Measurements from ENCODE around the gene TMCC1. TPM values are rescaled to one million over a fixed set of nuclear protein-coding genes. Genes with fewer than 3 reads are reported as not detected.

Gene TMCC1
- polyA plus RNA-seq, 1 of the 3 experiments (the other 2 are of a cell fraction): 7.2 TPM

GRCh38 chr3:129617381-129618185 is 275.9 kb downstream of the TMCC1 start:
- WGBS (ENCODE audit: low lambda C conversion rate): 80% methylated on average over 9 of the region's 12 CpGs
- TF ChIP-seq FOXJ3 (CRISPR knock-in tag; IDR thresholded peaks at IDR 0.05) (no peak), USF2 (IDR thresholded peaks at IDR 0.05; ENCODE audit: borderline replicate concordance, low read depth, low read length) (no peak), EP300 (IDR thresholded peaks at IDR 0.05; ENCODE audit: borderline replicate concordance in 1 of 2, low read depth in 1 of 2, low read length in 1 of 2) (no peak), RXRA (IDR thresholded peaks at IDR 0.05; ENCODE audit: borderline replicate concordance, low read depth) (no peak), SIN3A (IDR thresholded peaks at IDR 0.05; ENCODE audit: borderline replicate concordance, low read depth, low read length) (no peak), TAF1 (IDR thresholded peaks at IDR 0.05; ENCODE audit: borderline replicate concordance, low read depth, low read length) (no peak), SMC3 (IDR thresholded peaks at IDR 0.05; ENCODE audit: low read depth, low read length) (no peak), RFX5 (IDR thresholded peaks at IDR 0.05; ENCODE audit: low read length) (no peak), GABPA (IDR thresholded peaks at IDR 0.05; ENCODE audit: low read depth) (no peak), RAD21 (IDR thresholded peaks at IDR 0.05; ENCODE audit: low read length) (no peak), JUND (IDR thresholded peaks at IDR 0.05) (no peak), MXI1 (IDR thresholded peaks at IDR 0.05; ENCODE audit: low read depth, low read length) (no peak), EZH2phosphoT487 (IDR thresholded peaks at IDR 0.05; ENCODE audit: borderline replicate concordance, low read depth) (no peak), PBX3 (IDR thresholded peaks at IDR 0.05) (no peak), RCOR1 (IDR thresholded peaks at IDR 0.05; ENCODE audit: low read length) (no peak), GATA2 (CRISPR knock-in tag; IDR thresholded peaks at IDR 0.05) (no peak), REST (IDR thresholded peaks at IDR 0.05; ENCODE audit: low read depth, low read length) (no peak), MEF2A (IDR thresholded peaks at IDR 0.05; ENCODE audit: borderline replicate concordance, low read depth) (no peak)
- H4K20me1 ChIP-seq (ENCODE audit: insufficient read depth): no peaks in the 10 kb centered on the region
- no peak overlapping the region for H3K27ac ChIP-seq (ENCODE audit: low read depth in 2 of 2, low read length in 1 of 2)
- no peaks in the 10 kb centered on the region for H3K9me2 ChIP-seq
- H3K36me3 ChIP-seq (replicated peaks in 1 of 2; ENCODE audit: control insufficient read depth in 1 of 2, insufficient read depth in 2 of 2, low read length in 1 of 2): no peaks in the 10 kb centered on the region
- H3K9me3 ChIP-seq: no peaks in the 10 kb centered on the region
- H3K4me3 ChIP-seq (ENCODE audit: low read depth in 2 of 2, low read length in 1 of 2): no peak overlapping the region
- H3F3A ChIP-seq (replicated peaks; ENCODE audit: insufficient read depth): no peaks in the 10 kb centered on the region
- H3K27me3 ChIP-seq (ENCODE audit: insufficient read depth): no peaks in the 10 kb centered on the region
- POLR2A ChIA-PET: no interaction called here
- no peaks in the 10 kb centered on the region for H3K79me2 ChIP-seq (ENCODE audit: insufficient read depth)
- no peak for DNase-seq
- no peak overlapping the region for H3K9ac ChIP-seq
- H3K4me1 ChIP-seq (ENCODE audit: control insufficient read depth in 1 of 2, insufficient read depth in 2 of 2, low read depth in 1 of 2, low read length in 1 of 2): no peaks in the 10 kb centered on the region; a peak in 1 of 4 replicates
- H2AFZ ChIP-seq (ENCODE audit: low read depth): no peak overlapping the region
- no peak overlapping the region for H3K4me2 ChIP-seq
- CTCF ChIA-PET: interaction anchor here (0.8 to 3.3 kb wide), 5 partner anchors 9 to 212 kb away, joined by 3 to 11 read pairs (median 3); no protein-coding TSS in a partner anchor
